Measurements from ENCODE around the gene MIGA2. TPM values are rescaled to one million over a fixed set of nuclear protein-coding genes. Genes with fewer than 3 reads are reported as not detected.

MIGA2 gene
- total and polyA plus RNA-seq, 2 of the 8 experiments (the other 6 are each of a cell fraction or from before 2014, with no cell fraction given), result 24.6 to 39.0 TPM

- Histone ChIP-seq H2BK5ac (ENCODE audit: low read depth, low read length) (no peak overlapping the region; the same call in 1 of the 2 replicates), H3K4ac (replicated peaks; ENCODE audit: insufficient read length, low read depth, low read length) (no peak overlapping the region), H3K23ac (ENCODE audit: insufficient read length) (no peak overlapping the region), H3K56ac (replicated peaks; ENCODE audit: insufficient read length, low read depth, low read length) (no peak overlapping the region), H2BK20ac (ENCODE audit: low read length) (no peak overlapping the region), H3K4me1 (replicated peaks in 1 of 4; ENCODE audit: control insufficient read depth in 3 of 4, insufficient read depth in 4 of 4, low read length in 3 of 4) (no peaks in the 10 kb centered on the region), H3K9ac (replicated peaks in 1 of 4; ENCODE audit: extremely low read depth in 1 of 4, low read depth in 3 of 4, low read length in 3 of 4) (no peak overlapping the region), H4K8ac (ENCODE audit: extremely low read depth, insufficient read depth, low read length) (no peak overlapping the region), H2AK5ac (ENCODE audit: low read depth, low read length) (no peak overlapping the region), H3K4me3 (ENCODE audit: extremely low read depth in 1 of 4, insufficient read depth in 2 of 4, low read depth in 3 of 4, low read length in 4 of 4) (no peak overlapping the region), H3K27ac (ENCODE audit: low read depth, low read length) (no peak overlapping the region), H3K23me2 (ENCODE audit: low read depth, low read length) (0 out of 2 replicates have a peak, but pooled peaks cover 1% of the 10 kb centered on the region), H4K91ac (replicated peaks; ENCODE audit: insufficient read length, low read length) (no peak overlapping the region), H3K79me1 (ENCODE audit: low read depth, low read length) (peaks cover 2% of the 10 kb centered on the region), H3K14ac (ENCODE audit: insufficient read length) (no peak overlapping the region), H3K36me3 (ENCODE audit: control insufficient read depth in 2 of 4, insufficient read depth in 4 of 4, low read length in 3 of 4) (peaks cover 16 to 54% (median 31%) of the 10 kb centered on the region in 4 experiments; a peak in 7 of 8 replicates), H2BK120ac (replicated peaks; ENCODE audit: low read depth, low read length) (no peak overlapping the region), H3K9me3 (ENCODE audit: insufficient read depth in 2 of 2, low read depth in 1 of 2, low read length in 1 of 2) (no peaks in the 10 kb centered on the region), H2AFZ (ENCODE audit: low read length) (no peak overlapping the region), H3K79me2 (ENCODE audit: control insufficient read depth in 1 of 2, insufficient read depth in 2 of 2, low read length in 2 of 2) (no peaks in the 10 kb centered on the region), H4K20me1 (replicated peaks in 1 of 2; ENCODE audit: control insufficient read depth in 1 of 2, insufficient read depth in 2 of 2, low read length in 2 of 2) (peaks cover 4 to 22% of the 10 kb centered on the region in 2 experiments), H3K27me3 (replicated peaks in 1 of 4; ENCODE audit: control insufficient read depth in 3 of 4, extremely low read depth in 1 of 4, insufficient read depth in 3 of 4, low read length in 3 of 4) (no peaks in the 10 kb centered on the region), H2BK15ac (ENCODE audit: low read length) (no peak overlapping the region), H4K5ac (ENCODE audit: insufficient read length, low read depth, low read length) (no peak overlapping the region), H3K18ac (ENCODE audit: extremely low read depth, low read length) (no peak overlapping the region), H2BK12ac (ENCODE audit: low read depth, low read length) (no peak overlapping the region), H3K4me2 (ENCODE audit: insufficient read depth in 1 of 2, low read depth in 2 of 2, low read length in 2 of 2) (no peak overlapping the region)
- 73% methylated on average over 6 of the region's 6 CpGs; no CpG with 5 or more reads in 1 of the 2 experiments for WGBS, 2 experiments (ENCODE audit: extremely low coverage in 1 of 2, insufficient coverage in 1 of 2, insufficient read length in 1 of 2, insufficient replicate concordance in 2 of 2, low coverage in 1 of 2, low lambda C conversion rate in 2 of 2, missing lambda C conversion rate in 1 of 2)
- DNase-seq (ENCODE audit: low read depth in 1 of 2, low spot score in 2 of 2) (no peak), FAIRE-seq (no peak)
- CTCF ChIA-PET (ENCODE audit: partially characterized antibody), result interaction anchor here (0.6 to 7.8 kb wide), 6 partner anchors 12 to 144 kb away, joined by 3 to 89 read pairs (median 8); partner anchors contain the start of gene SH3GLB2
- TF ChIP-seq CHD1 (IDR thresholded peaks at IDR 0.05; ENCODE audit: low read depth, low read length), result no peak
- TF ChIP-seq POLR2AphosphoS5 (IDR thresholded peaks at IDR 0.05; ENCODE audit: low read depth, low read length), result peak; percentile 80; the same call in 1 of the 2 replicates
- POLR2A ChIA-PET (ENCODE audit: partially characterized antibody), result interaction anchor here (0.8 to 3.0 kb wide), 6 partner anchors 10 to 62 kb away, joined by 3 to 11 read pairs (median 6); partner anchors contain the start of gene SH3GLB2
These were observed 27.9 kb upstream of the MIGA2 start for GRCh38 chr9:129008469-129008965.

Measured in H1 (cell line).